ENCODE measurements around the gene ASAP2.

- TF ChIP-seq CTCF (IDR thresholded peaks at IDR 0.05; ENCODE audit: low read length): no peak
- TF ChIP-seq EZH2 (optimal IDR thresholded peaks at IDR 0.05; ENCODE audit: low read depth, low read length): no peak
Measured at GRCh38 chr2:9278439-9278838, 71.8 kb downstream of the ASAP2 start.
